Hippocampal formation (tissue), 2 donors: ENCODE data around the gene SPSB1.
A peak's percentile ranks its signal among the peaks of the same experiment; 100 is the strongest.

ENCODE experiments used
- DNase-seq, 2 donors: peaks; one replicate each; lab custom pipeline; 2025; lab: John Stamatoyannopoulos, UW

Gene SPSB1

GRCh38 chr1:9344426-9345200 is 51.9 kb downstream of the SPSB1 start:
- no peak for DNase-seq

- DNase-seq: no peak
Observed at GRCh38 chr1:9345471-9345870, 52.8 kb downstream of the SPSB1 start.

GRCh38 chr1:9345922-9346321 is 53.2 kb downstream of the SPSB1 start:
- DNase-seq: no peak

- DNase-seq: no peak
Observed at GRCh38 chr1:9346566-9346965, 53.9 kb downstream of the SPSB1 start.

GRCh38 chr1:9347095-9347850 is 54.6 kb downstream of the SPSB1 start:
- no peak for DNase-seq

GRCh38 chr1:9349331-9349851 is 56.7 kb downstream of the SPSB1 start:
- no peak for DNase-seq

GRCh38 chr1:9350013-9350908 is 57.6 kb downstream of the SPSB1 start:
- no peak for DNase-seq

- DNase-seq: no peak
Observed at GRCh38 chr1:9350960-9351359, 58.3 kb downstream of the SPSB1 start.

GRCh38 chr1:9351654-9352271 is 59.1 kb downstream of the SPSB1 start:
- no peak for DNase-seq

GRCh38 chr1:9352377-9353134 is 59.9 kb downstream of the SPSB1 start:
- DNase-seq: peak in 1 of 2 donors; percentile 25

GRCh38 chr1:9355503-9355902 is 62.8 kb downstream of the SPSB1 start:
- no peak for DNase-seq

GRCh38 chr1:9356021-9356420 is 63.3 kb downstream of the SPSB1 start:
- DNase-seq: no peak

GRCh38 chr1:9356829-9357466 is 64.3 kb downstream of the SPSB1 start:
- DNase-seq: no peak

GRCh38 chr1:9357958-9358357 is 65.3 kb downstream of the SPSB1 start:
- DNase-seq: no peak

GRCh38 chr1:9360371-9361064 is 67.8 kb downstream of the SPSB1 start:
- DNase-seq: no peak

- no peak for DNase-seq
Observed at GRCh38 chr1:9361630-9362260, 69.1 kb downstream of the SPSB1 start.

GRCh38 chr1:9362488-9362887 is 69.8 kb downstream of the SPSB1 start:
- DNase-seq: no peak

GRCh38 chr1:9363061-9363471 is 70.4 kb downstream of the SPSB1 start:
- DNase-seq: peak; percentile 75 to 85

GRCh38 chr1:9366298-9366697 is 73.6 kb downstream of the SPSB1 start:
- DNase-seq: no peak
